GM12874 (cell line): ENCODE results near the gene NACC2.

ENCODE experiments used
- CTCF ChIP-seq: IDR thresholded peaks from 2 replicates; pipeline ENCODE4 v1.5.1; 2011; ENCODE audit warnings: low read depth, mild to moderate bottlenecking, control low read depth, low read length, moderate library complexity; ENCODE audit not compliant: insufficient read depth

Gene NACC2

GRCh38 chr9:136133959-136134484, 38.9 kb upstream of the NACC2 start:
- TF ChIP-seq CTCF: no peak

- TF ChIP-seq CTCF: peak; percentile 53
Observed at GRCh38 chr9:136133191-136133958, 38.3 kb upstream of the NACC2 start.

- TF ChIP-seq CTCF: no peak
Observed at GRCh38 chr9:136132512-136133050, 37.5 kb upstream of the NACC2 start.

- TF ChIP-seq CTCF: no peak
Observed at GRCh38 chr9:136131629-136132511, 36.8 kb upstream of the NACC2 start.

GRCh38 chr9:136129176-136129575, 34.1 kb upstream of the NACC2 start:
- TF ChIP-seq CTCF: no peak

- TF ChIP-seq CTCF: no peak
Observed at GRCh38 chr9:136128436-136128835, 33.3 kb upstream of the NACC2 start.

GRCh38 chr9:136127313-136127712, 32.2 kb upstream of the NACC2 start:
- no peak for TF ChIP-seq CTCF
